NCI-H345 (cell line): ENCODE measurements around the gene KRT7.
A peak's percentile ranks its signal among the peaks of the same experiment; 100 is the strongest.

Experiments used
- DNase-seq: peaks from one replicate; lab custom pipeline; 2025; lab: John Stamatoyannopoulos, UW

Gene KRT7

GRCh38 chr12:52211716-52212585 lies 21.1 kb upstream of the KRT7 start:
- DNase-seq = no peak

DNA sequence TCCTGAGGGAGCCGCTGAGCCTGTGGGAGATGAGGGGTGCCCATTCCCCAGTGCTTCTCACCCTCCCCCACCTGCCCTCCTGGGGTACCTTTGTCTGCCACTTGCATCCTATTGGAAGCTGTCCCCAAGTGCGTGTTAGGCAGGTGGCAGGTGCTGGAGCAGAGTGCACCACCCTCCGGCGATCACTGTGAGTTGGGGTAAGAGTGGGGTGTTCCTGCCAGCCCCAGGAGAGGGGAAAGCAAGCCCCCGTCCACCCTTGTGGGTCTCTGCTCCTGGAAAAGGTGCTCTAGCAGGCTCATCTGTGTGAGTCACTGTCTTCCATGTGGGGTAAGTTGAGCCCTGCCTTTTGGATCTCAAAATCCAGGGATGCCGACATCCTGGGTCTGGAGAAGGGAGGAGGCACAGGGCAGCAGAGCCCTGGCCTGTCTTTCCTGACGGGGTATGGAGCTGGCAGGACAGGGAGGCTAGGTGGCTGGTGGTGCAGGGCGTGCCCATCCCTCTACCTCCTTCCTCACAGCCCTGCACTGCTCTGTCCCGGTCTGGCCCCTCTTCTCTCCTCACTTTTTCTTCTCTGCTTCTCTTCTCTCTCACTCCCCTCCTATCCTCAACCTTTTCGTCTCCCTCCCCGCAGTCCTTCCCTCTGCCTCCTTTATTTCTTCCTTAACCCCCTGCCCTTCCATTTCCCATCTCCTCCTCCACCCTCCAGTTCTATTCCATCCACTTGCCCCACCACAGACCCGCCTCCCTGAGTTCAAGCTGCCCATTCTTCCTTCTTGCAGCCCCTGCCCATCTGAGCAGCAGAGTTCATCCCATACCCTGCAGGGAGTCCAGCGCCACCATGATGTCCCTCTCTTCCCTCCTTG lies 20.1 kb upstream of the KRT7 start:
- peak; percentile 70 for DNase-seq

DNA sequence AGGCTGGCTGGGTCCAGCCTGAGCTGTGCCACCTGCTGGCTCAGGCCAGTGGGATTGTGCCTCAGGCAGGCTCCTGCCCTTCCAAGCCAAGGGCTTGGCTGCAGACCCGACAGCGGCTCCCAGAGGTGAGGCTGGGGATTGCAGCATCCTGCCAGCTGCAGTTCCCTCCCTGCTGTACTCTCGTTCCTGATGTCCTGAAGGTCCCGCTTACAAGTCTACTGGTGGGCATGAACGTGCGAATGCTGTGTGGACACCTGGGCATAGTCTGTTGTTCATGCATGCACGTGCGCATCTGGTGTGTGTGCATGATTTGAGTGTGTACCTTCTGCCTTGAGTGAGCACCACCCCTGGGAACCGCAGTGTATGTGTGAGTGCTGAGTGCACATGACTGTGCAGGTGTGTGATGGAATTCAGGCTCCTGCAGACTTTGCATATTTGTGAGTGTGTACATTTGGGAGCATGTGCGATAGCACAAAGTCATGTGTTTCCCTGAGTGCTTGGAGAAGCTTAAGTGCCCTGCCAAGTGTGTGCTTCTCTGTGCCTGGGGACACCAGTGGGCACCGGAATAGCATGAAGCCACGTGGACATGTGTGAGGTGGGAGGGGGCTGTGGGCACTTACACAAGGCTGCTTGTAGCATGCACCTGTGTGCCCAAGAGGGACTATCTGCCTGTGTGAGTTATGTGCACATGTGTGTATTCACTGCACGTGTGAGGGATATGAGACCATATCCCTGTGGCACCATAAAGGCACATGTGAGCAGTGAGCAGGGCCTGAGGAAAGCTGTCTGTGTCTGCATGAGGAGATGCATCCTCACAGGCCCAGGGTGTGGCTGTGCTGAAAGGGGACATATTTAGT lies 19.3 kb upstream of the KRT7 start:
- peak; percentile 79 for DNase-seq

DNA sequence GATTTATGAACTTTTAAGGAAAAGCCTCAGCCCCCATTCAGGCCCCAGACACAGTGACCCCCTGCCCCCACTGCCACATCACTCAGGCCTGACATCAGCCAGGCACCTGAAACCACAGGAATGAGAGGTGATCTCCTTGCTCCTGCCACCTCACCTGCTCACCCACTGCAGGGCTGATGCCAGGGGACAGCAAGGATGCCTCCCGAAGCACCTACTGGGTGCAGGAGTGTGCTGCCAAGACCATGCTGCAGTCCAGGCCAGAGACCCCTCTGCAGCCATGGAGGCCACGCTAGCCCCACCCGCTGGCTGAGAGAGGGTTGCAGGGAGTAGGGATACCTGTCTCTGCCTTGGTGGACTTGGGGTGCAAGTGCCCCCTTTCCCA lies 18.6 kb upstream of the KRT7 start:
- no peak for DNase-seq

GRCh38 chr12:52215587-52216031 lies 17.4 kb upstream of the KRT7 start:
- DNase-seq = no peak

DNA sequence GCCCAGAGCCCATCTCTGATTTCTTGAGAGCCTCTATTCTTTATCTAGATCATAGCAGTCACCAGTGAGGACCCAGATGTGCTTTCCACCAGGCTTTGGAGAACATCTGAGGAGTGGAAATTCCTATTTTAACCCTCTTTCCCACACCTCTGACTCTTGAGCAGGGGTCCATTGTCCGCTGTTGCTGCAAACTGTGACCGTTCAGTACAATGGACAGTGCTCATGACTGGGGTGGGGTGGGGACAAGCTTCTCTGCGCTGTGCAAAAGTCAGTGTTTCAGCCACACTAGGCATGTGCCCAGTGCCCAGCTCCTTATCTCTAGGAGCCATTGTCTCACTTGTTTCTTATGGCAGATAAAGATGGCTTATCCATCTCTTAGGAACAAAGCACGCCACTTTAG lies 16.9 kb upstream of the KRT7 start:
- no peak for DNase-seq

DNA sequence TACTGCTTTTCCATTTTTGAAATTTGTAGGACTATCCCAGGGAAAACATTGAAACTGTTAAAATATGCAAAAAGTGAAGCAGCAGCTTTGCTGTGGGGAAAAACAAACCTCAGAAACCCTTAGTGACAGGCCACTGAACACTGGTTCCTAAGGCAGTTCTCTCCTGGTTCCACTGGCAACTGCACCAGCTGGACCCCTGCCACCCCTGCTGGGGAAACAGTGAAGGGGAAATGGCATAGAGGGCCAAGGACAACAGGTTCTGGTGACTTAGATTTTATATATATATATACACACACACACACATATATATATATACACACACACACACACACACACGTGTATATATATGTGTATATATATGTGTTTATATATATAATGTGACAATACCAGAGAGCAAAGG lies 16.2 kb upstream of the KRT7 start:
- DNase-seq = no peak

DNA sequence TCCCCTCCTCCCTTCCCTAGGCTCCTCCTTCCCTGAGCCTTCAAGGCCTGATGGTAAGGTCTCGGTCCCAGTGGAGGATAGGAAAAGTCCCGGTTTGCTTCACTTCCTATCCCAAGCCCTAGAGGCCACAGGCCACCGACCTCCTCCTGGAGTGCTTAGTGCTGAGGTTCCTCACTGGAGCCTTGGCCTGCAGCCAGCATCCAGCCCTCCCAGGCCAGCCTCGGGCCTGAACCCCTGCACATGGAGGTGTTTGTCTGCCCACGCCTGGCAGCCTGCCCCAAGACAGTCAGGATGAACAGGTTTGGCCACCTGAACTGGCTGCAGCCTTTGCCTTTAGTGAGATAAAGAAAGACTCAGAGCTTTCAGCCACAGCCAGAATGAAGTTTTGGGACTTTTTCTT lies 15.8 kb upstream of the KRT7 start:
- DNase-seq = peak; percentile 60

DNA sequence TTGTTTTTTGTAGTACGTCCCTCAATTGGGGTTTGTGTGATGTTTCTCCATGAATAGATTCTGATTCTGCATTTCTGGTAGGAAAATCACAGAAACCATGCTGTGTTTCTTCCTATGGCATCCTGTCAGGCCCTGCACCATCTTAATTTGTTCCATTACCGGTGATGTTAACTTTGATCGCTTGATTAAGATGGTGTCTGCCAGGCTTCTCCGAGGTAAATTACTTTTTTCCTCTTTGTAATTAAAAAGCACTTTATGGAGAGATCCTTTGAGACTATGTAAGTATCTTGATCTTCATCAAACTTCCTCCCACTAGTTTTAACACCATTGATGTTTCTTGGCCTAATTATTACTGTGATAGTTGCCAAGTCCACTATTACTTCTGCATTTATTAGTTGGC lies 15.0 kb upstream of the KRT7 start:
- DNase-seq = no peak

- DNase-seq = no peak
Observed at GRCh38 chr12:52220477-52220876, 12.6 kb upstream of the KRT7 start.

DNA sequence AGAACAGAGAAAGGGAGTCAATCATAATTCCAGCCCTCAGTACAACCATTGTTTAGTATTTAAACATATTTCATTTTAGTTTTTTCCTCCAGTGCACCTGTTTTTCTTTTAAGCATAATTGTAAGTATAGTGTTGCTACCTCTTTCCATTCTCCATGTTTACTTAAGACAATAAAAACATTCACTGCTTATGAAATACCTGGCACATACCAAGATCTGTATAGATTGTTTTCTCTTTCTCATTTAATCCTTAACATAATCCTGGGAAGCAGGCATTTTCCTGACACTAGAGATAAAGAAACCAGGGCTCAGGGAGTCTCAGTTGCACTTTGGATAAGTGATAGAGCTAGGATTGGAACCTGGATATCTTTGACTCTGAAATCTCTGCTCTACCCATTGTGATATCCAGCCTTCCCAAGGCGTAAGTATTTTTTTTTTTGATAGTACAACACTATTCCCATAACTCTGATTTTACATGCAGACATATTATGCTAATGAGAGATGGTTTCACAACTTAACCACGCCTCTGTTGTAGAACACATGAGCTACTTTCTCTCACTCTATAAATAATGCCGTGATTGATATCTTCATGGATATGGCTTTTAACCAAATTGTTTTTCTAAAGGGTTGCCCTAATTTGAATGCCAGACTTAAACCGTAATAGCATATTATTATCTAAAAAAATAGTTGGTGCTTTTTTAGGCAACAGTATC lies 11.8 kb upstream of the KRT7 start:
- DNase-seq = no peak

- DNase-seq = peak; percentile 39
Observed at GRCh38 chr12:52221912-52222457, 11.1 kb upstream of the KRT7 start.

GRCh38 chr12:52222692-52223091 lies 10.4 kb upstream of the KRT7 start:
- DNase-seq = no peak

DNA sequence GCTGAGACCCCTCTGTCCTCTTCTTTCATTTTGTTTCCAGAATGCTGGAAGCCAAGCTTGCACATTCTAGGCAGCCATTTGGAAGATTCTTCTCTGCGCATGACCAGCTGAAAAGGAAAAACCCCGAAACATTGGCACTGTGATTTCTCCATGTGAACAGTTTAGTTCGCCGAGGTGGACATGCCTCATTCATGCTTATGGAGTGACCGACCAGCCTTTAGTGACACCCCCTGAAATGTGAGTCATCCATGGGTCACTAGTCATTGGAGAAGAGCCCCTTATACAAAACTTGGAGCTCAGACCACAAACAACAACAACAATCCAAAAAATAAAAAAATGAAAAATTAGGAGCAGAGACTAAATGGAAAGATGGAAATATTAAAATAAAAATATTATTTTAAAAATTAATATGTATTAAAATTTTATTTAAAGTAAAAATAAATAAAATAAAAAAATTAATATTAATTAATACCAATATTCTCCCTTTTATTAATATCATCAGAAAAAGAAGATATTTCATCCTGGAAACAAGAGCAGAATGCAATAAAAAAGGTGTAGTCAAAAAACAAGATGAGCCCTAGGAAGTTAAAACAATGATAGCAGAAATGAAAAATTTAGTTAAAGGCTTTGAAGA lies 9.5 kb upstream of the KRT7 start:
- DNase-seq = no peak

DNA sequence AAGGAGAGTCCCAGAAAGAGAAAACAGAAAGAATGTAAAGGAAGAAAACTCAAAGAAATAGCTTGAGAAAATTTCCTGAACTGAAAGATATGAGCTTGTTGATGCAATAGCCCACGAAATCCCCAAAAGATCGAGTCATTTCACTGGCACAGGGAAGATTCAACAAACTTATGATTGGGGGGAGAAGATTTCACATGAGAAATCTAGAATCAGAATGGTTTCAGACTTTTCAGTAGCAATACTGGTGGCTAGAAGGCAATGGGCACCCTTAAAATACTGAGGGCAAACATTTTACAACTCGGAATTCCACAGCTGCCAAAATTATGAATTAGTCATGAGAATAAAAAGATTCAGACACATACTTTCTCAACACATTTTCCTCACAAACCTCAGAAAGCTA lies 8.9 kb upstream of the KRT7 start:
- DNase-seq = no peak

DNA sequence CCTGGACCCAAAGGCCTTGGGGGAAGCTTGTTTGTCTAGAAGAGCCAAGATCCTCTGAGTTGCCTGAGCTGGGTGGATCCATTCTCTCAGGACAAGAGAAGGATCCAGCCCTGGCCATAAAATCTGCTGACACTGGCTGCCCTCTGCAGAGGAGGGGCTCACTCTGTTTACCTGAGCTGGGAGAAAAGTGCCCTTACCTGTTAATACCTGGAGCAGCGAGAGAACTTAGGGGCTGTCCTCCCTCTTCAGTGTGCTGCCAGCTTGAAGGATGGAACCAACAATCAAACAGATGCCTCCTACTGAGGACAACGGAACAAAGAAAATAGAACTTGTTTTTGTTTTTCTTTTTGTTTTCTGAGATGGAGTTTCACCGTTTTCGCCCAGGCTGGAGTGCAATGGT lies 7.3 kb upstream of the KRT7 start:
- no peak for DNase-seq

- no peak for DNase-seq
Observed at GRCh38 chr12:52226446-52226845, 6.6 kb upstream of the KRT7 start.

GRCh38 chr12:52227606-52228166 lies 5.4 kb upstream of the KRT7 start:
- DNase-seq = no peak

DNA sequence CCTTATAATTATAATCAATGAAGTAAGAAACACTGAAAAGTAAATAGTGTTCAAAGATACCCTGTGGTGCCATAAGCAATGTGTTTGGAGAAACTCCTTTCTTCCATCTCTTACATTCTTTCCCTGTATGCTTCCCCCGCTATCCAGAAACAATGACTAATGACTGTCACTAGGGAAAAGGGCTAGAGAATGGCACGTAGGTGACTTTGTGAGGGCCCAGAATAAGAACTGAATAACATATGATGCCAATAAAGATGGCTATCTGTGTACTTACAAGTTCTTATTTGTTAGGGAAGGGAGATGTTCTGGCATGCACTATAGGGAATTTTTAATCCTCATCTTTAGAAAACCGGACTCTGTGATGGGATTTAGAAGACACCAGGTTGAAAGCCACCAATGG lies 4.7 kb upstream of the KRT7 start:
- DNase-seq = no peak

DNA sequence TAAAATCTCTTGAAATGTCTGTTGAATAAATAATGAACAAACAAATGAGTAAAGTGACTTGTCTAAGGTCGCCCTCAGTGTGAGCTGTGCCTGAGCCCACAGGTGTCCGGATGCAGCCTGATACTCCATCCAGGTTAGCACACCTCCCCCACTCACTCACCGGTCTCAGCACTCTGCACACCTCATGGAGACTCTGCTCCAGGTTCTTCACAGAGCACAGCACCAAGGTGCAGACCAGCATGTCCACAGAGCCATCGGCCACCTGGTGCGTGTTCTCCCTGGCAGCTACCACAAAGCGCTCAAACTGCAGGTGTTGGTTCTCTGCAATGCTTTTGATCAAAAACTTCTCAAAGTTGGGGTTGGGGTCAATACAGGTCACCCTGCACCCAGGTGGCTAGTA lies 4.1 kb upstream of the KRT7 start:
- DNase-seq = no peak
